NCI-H187 treated with DMSO at 0.1 percent for 48 hours (cell line): Measurements from ENCODE around the gene NAT8L.

ENCODE experiments used
- DNase-seq: peaks from one replicate; lab custom pipeline; 2025; lab: John Stamatoyannopoulos, UW

The NAT8L gene

DNA sequence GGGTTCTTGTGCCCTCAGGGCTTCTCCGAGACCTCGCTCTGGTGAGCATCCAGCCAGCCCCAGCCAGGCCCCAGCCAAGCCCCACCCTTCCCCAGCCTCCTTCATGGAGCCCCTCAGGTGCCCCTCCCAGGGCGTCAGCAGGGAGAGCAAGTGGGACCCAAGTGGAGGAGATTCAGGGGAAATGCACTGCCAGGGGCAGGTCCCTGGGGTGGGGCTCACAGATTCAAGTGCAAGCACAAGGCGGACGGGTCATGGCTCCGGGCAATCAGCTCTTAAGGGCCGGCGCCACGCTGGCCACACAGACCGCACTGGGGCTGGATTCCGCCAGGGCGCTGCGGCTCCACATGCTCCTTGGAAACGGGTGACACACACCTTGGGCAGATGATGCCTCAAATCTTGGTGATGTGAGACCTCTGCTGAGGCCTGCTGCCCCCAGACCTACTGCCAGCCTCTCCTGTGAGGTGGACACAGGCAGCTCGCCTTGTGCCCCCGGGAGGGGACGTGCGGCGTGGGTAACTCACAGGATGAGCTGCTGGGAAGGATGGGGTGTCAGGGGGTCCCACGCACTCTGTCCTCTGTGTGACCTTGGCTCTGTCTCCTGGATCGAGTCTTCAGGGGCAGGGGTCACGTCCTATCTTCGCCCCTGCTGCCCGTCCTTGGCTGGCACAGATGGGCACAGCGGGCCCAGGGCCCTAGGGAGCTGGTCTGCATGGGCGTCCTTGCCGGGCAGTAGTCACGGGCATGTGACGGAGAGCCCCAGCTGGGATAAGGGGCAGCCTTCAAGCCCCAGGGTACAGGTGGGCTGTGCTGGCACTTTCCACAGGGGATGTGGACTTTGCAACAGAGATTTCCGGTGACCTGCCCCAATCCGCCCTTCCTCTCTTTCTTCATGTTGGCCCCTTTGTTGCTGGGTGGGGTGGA, 17.1 kb downstream of the NAT8L start:
- DNase-seq, result no peak

DNA sequence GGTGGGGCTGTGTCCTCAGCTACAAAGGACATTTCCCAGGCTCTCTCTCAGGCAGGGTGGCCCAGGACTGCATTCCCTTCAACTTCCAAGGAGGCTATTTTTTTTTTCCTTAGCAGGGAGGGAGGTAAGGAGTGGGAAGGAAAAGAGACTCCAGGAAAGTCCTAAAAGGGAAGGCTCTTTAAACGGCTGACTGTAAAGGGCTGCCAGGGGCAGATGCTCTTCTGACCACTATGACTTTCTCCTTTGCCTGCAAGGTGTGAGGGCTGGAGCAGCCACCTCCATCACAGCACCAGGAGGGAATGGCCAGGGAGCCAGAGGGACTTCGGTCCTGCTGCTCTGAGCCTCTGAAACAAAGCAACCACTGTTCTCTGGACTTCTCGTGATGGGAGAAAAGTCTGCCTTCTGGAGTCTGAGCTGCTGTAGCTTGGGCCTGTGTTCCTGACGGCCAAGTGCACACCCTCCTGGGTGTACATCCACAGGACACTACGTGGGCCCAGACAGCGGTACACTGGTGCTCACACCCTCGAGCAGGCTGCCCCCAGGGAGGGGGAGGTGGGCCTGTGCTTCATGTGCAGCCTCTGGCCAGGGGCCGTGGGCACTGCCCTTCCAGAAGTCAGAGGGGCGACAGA, 17.9 kb downstream of the NAT8L start:
- DNase-seq, result no peak

DNA sequence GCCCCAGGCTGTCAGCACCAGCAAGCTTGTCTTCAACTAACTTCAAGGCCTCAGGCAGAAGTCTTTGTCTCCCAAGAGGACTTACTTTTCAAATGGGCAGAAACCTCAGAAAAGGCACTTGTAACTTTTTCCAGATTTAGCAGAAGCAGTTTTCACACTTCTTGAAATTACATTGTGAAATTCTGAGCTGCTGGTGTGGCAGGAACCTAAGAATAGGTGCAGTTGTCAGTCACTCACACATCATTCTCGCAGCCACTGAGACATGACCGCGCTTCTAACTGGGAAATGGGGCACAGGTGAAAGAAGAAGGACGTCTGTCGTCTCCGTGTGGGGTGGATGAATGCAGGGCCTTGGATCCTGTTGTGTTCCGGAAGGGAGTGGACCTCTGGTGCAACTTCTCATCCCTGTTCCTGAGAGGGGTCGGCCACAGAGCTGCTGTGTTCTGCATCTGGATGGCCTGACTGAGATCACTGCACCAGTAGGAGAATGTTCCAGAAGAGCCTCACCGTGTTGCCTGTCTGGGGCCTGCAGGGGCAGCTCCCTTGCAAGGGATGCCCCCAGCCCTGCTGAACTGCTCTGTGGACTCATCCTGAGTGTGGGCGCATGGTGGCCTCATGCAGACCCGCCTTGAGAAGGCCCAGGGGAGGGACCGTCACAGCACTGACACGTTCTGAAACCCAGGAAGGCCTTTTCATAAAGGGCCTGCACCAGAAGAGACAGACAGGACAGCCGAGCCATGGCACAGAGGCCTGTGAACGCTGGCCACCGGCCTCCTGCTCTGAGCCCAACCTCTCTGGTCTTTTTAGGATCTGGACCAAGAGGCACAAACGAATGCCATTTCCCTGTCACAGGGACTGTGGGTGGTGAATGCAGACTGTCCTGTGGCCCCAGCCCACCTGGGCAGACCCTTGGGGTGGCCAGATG, 18.7 kb downstream of the NAT8L start:
- DNase-seq, result no peak

DNA sequence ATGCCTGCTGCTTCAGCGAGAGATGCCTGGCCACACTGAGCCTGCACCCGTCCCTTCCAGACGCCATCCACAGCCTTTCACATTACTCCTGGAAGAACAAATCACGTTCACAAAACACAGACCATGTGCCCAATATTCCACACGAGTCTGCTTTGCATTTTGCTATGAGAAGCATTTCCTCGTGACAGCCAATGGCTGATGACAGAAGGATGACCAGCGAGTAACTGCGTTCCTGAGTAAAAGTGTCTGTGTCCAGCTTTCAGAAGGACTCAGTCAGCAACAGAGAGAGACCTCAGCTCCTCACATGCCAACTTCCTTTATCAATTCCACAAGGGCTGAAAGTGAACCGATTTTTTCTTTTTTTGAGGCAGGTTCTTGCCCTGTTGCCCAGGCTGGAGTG, 19.5 kb downstream of the NAT8L start:
- DNase-seq, result no peak

DNA sequence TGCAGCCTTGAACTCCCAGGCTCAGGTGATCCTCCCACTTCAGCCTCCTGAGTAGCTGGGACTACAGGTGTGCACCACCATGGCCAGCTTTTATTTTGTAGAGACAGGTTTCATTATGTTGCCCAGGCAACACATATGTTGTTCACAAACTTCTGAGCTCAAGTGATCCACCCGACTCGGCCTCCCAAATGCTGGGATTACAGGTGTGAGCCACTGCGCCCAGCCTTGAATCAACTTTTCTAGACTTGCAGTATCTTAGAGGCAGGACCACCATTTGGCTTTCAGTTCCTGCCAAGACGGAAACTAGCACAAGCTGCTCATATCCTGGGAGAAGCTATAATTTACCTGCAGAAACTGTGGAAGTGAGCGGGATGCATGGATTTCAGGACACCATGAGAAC, 19.9 kb downstream of the NAT8L start:
- no peak for DNase-seq

DNA sequence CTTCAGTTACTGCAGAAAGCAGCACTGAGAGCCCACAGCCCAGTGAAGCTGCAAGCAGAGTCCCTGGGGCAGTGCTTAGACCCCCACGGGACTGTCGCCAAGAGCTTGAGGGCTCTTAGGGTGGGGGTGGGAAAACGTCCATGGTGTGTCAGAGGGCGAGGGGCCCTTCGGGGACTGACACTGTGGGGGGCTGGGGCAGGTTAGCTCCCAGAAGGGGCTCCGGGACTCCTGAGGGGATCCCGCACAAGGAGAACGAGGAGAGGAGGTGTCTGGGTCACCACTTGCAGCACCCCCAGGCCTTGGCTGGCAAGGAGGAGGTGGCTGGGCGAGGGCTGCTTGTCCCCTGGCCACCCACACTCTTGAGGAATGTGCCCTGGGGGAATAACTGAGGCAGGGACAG, 20.8 kb downstream of the NAT8L start:
- DNase-seq, result no peak

DNA sequence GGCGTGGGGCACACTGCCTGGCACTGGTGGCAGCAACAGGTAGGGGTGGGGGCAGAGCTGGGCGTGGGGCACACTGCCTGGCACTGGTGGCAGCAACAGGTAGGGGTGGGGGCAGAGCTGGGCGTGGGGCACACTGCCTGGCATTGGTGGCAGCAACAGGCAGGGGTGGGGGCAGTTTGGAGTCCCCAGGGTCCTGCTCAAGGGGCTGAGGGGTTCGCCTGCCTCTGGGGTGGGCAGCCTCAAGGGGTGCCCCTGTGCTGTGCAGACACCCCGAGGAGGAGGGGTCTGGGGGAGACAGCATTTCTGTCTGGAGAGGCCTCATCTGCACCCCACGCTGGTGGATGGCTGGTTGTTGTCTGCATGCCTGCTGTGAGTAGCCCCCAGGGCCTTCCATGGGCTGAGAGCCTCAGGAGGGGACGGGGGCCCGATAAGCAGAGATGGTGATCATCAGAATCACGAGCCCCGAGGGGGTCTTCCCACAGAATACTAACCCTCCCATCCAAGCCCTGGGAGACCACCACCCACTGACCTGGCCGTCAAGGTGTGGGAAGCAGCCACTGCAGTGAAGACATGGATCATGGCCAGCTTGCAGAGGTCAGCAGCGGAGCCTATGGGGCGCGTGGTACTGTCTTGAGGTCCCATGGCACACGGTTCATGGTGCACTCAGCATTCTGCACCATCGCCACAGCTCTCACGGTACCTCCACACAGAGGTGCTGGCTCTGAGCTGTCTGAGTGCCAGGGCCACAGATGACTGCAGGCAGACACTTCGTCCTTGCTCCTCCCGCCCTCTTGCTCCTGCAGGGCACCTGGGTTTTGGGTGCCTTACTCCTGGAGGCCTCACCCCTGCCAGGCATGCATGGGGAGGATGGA, 21.5 kb downstream of the NAT8L start:
- DNase-seq, result no peak

DNA sequence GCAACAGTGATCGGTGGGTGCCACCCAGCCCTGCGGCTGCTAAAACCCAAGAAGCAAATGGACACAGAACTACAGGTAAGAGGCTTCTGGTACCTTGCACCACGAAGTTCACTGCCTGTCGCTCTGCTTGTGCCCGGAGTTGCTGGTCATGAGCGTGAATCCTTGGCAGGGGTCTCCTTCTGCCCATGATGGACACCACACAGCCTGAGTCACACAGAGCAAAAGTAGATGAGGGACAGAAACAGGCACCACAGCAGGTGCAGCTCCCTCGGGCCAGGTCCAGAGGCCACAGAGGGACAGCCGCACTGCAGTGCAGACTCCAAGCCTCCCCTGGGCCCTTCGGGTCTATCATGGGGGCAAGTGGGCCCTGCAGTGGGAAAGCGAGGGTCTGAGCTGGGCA, 22.4 kb downstream of the NAT8L start:
- no peak for DNase-seq

DNA sequence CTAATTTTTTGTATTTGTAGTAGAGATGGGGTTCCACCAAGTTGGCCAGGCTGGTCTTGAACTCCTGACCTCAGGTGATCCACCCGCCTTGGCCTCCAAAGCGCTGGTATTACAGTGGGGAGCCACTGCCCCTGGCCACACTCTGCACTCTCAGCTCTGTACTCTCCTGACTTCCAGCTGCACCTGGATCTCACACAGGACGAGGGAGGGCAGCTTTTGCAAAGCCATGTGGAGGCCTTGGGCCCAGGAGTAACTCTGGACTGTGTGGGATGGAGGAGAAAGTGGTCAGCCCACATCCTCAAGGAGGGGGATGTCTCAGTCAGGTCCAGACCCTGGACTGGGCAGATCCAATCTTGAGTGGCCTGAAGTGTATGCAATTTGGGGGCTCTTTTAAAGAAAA, 23.0 kb downstream of the NAT8L start:
- no peak for DNase-seq

DNA sequence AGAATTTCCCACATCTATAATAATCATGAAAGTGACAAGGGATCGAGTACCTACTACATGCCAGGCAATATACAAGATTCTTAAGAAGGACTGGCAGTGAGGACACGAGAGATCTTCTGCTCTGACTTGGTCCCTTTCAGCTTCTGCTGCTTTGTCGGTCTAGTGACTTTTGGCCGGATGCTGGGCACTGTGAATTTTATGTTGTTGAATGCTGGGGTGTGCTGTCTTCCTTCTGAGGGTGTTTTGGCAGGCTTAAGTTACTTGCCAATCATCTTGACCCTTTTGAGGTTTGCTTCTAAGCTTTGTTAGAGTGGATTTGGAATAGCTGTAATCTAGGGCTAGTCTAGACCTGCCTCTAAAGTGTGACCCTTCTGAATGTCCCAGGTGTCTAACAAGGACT, 23.5 kb downstream of the NAT8L start:
- no peak for DNase-seq

DNA sequence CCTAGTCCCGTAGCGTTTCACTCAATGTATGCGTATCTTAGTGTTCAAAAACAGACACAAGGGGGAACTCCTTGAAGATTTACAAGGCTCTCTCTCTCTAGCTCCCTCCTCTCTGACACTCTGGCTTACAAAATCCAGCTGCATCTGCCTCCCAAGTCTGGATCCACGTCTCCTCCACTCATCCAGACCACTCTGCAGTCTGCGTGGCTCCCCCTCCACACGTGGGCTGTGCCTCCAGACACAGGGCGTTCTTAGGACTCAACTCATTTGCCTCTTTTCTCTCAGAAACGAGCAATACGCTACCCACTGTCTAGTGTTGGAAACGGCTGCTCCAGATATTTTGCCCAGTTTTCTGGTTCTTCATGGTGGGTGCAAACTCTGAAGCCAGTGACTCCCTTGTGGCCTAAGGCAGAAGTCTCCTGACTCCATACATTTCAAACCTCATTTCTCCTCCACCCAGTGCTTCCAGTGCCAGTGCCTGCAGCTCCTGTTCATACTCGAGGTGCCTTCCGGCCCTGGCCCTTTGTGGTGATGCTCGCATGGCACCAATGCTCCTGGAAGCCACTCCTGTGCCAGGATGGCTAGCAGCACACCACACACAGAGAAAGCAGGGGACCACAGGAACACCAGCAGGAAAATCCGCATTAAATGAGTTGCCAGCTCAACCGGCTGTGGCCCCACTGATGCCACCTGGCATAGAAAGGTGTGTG, 24.1 kb downstream of the NAT8L start:
- DNase-seq, result no peak

DNA sequence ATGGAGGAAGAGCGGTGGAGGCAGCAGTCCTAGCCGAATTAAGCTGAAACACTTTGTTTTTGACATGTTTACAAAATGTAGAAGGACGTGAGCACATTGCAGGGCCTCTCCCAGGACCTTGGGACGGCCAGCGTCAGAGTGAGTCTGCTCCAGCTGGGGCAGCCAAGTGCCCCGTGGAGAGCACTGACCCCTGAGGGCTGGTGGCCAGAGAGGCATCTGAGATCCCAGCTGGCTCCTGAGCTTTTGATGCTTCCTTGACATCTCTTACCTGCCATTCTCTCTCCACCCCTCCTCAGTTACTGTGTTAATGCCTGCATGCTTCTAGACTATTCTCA, 24.7 kb downstream of the NAT8L start:
- no peak for DNase-seq

DNA sequence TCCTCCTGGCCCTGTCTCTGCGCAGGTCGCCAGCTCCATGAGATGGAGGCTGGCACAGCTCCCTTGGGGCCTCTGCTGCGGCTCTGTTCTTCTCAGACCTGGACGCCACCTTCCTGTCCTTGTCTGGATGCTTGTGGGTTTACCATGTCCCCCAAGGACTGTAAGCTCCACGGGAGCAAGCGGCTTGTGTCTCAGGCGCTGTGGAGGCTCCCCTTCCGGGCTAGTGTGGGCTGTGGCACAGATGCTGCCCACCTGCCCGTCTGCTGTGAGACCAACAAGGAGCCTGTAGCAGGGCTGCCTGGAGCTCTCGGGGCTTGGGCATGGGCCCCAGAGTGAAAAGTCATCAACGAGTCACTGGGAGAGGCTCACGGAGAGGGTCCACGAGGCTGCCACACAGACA, 25.2 kb downstream of the NAT8L start:
- no peak for DNase-seq

DNA sequence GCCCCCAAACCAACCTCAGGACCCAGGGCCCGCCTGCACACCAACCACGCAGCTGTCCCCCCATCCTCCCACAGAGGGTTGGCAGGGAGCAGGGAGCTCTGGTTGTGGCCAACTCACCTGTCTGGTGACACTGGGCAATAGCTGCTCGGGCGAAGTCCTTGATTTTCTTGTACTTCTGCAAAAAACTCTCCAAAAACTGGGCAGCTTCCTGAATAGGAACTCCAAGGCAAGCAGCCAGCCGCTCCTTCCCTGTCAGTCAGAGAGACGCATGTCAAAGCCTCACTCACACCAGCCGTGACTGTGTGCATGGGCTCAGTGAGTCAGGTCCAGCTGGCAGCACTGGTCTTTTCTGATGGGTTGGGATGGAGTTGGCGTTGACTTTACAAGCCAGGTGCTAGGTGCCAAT, 26.4 kb downstream of the NAT8L start:
- DNase-seq, result no peak

DNA sequence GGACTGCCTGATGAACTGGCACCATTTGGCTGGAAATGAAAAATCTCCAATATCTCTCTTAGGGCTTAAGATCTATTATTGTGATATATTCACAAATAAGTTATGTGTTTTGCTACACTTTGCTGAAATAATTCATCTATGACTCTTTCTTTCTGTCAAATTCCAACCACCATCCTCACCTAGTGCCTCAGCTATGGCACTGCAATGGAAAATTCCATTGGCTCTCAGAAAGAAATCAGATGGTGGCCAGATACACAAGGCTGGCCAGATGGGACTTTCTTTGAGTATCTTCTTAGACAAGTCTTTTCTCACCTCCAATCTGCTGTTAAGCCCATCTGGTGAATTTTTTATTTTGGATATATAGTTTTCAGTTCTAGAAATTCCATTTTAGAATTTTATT, 28.0 kb downstream of the NAT8L start:
- DNase-seq, result no peak

DNA sequence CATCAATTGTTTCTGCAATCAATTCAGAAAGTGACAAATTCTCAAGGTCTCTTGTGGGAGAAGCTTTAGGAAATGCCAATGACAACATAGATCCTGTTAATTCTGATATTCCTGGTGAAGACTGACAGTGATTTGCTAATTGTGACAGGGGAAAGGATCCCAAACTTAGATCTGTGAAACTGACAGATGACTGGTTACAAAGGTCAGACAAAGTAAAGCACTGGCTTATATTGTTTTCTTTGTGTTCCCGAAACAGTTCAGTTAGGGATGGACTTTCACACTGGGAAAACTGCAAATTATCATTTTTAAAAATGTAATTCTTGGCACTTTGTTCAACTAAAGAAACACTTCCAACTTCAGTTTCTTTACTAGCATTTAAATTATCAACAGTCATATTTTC, 30.1 kb downstream of the NAT8L start:
- DNase-seq, result no peak

DNA sequence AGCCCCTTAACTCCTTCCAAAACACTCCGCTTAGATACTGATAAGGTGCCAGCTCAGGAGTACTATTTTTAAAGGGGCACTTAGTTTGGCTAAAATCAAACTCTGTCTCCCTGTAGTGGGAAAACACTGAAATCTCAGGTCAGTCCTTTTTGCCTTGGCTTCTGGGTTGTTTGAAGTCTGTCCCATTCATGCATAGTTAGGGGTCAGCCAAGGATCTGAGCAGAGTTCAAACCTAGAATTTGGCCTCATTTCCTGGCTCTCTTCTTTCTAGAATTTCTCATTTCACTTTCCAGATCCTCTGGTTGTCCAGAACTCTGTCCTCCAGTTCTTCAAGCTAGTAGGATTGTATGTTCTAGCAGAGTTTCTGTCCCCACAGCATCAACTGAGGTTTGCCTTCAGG, 31.5 kb downstream of the NAT8L start:
- DNase-seq, result no peak

DNA sequence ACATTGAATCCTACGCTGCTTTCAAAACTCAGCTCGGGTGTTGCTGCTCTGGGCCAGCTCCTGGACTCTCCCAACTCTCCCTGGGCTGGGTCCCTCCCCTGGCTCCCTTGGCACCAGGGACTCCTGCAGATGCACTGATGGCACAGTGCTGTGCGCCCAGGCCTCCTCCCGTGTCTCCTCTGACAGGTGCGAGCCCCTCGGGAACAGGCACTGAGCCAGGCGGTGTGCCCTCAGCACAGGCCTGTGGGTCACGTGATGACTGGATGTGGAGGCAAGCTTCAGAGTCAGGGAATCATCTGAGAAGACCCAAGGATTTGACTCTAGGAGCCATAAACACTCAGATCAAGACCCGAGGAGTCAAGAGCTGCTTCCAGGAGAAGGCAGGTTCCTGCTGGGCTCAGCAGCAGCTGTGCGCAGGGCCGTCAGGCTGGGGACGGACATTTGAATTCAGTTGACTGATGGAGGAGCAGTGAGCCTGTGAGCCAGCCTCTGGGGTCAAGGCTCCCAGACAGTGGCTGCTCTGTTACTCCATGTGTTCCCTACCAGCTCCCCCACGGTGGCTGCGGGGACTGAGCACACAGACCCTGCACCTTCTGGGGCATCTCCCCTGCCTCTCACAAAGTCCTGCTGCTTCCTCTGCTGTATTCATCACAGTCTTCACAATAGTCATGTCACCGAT, 33.0 kb downstream of the NAT8L start:
- DNase-seq, result no peak

DNA sequence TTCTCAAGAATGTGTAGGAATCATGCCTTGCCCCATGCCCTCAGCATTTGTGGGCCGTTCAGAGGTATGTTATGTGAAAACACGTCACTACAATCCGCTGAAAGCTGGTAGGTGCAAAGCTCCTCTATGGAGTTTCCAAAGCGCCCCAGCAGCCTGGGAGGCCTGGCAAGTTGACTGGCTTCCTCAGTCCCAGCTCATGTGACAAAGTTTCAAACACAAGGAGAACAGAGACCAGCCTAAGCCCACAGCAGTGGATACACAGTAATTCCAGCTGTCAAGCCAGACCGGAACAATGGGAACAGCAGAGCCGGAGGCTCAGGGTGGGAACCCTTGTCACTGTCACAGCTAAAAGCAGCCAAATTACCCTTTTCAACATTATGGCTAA, 33.5 kb downstream of the NAT8L start:
- DNase-seq, result no peak

DNA sequence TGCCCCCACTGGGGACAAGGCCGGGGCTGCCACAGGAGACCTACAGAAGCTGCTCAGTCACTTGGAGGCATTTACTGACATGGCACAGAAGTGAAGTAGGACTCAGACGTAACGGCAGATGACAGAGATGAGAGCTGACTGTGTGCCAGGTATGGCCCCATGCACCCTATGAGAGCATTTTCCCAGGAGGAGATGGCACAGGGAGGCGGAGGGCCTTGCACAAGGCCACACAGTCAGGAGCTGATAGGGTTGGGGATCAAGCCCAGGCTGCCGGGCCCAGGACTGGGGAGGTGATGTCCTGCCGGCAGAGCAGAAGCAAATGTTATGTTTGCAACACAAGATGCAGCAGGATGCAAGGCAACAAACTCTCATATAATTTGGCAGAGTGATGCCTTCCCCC, 34.1 kb downstream of the NAT8L start:
- DNase-seq, result no peak

DNA sequence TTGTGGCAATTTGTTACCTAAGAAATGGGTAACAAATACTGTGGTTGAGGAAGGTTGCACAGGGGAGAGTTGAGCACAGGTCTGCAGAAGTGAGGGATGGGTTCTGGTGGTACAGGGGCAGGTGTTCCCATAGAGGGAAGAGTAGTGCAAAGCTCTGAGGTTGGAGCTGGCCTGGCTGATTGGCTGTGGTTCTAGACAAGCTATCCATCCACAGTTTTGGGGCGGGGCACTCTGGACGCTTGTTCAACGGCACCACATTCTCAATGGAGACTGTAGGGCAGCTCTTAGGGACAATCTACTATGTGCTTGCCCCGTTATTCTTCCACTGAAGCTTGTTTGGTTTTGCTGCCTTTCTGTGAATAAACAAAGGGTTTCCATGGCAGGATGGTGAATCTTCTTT, 35.4 kb downstream of the NAT8L start:
- DNase-seq, result no peak
